ENCODE data around the gene TNNT2. TPM values are rescaled to one million over a fixed set of nuclear protein-coding genes. Genes with fewer than 3 reads are reported as not detected.

TNNT2 gene
- total and polyA plus RNA-seq, 2 donors (not counting 3 experiments of a cell fraction or from before 2014, with no cell fraction given): not detected

- Histone ChIP-seq H3K9me1 (replicated peaks; ENCODE audit: control insufficient read depth, extremely low read depth, insufficient read depth, low read length) (no peaks in the 10 kb centered on the region), H3K79me2 (ENCODE audit: control insufficient read depth, insufficient read depth, low read length) (no peaks in the 10 kb centered on the region), H4K20me1 (replicated peaks; ENCODE audit: control insufficient read depth, extremely low read depth, insufficient read depth, low read length) (no peaks in the 10 kb centered on the region), H3K27ac (ENCODE audit: insufficient read depth, low read depth, low read length) (no peak overlapping the region), H3K4me1 (ENCODE audit: control insufficient read depth, extremely low read depth, insufficient read depth, low read length) (no peaks in the 10 kb centered on the region), H2AFZ (ENCODE audit: low read depth, low read length) (no peak overlapping the region), H3K27me3 (ENCODE audit: control insufficient read depth in 2 of 2, insufficient read depth in 2 of 2, low read length in 2 of 2) (peaks cover 7 to 12% of the 10 kb centered on the region in 2 experiments), H3K4me3 (replicated peaks in 1 of 3; ENCODE audit: insufficient read depth in 1 of 3, low read depth in 1 of 3, low read length in 3 of 3) (no peak overlapping the region), H3K9ac (replicated peaks; ENCODE audit: extremely low read depth, insufficient read depth, low read length) (no peak overlapping the region), H3K9me3 (replicated peaks; ENCODE audit: control insufficient read depth, insufficient read depth, low read length) (no peaks in the 10 kb centered on the region), H3K4me2 (ENCODE audit: insufficient read depth, low read length) (no peak overlapping the region), H3K36me3 (ENCODE audit: control insufficient read depth in 2 of 2, extremely low read depth in 1 of 2, insufficient read depth in 2 of 2, low read length in 2 of 2) (no peaks in the 10 kb centered on the region)
- POLR2A ChIA-PET: no interaction called here
- CTCF ChIA-PET: interaction anchor here (1.0 kb wide), 1 partner anchor 31 kb away, joined by 3 read pairs; no protein-coding TSS in a partner anchor
- FAIRE-seq (no peak), DNase-seq (ENCODE audit: low read depth, low spot score) (no peak)
- no TSS peak for BruUV-seq (replicated peaks)
- TF ChIP-seq POLR2A (IDR thresholded peaks at IDR 0.05; ENCODE audit: low read depth, low read length) (no peak), FOS (IDR thresholded peaks at IDR 0.05; ENCODE audit: borderline replicate concordance, insufficient read depth, low read length) (no peak), MAX (IDR thresholded peaks at IDR 0.05; ENCODE audit: insufficient read depth, insufficient read length) (no peak), EZH2 (IDR thresholded peaks at IDR 0.05; ENCODE audit: borderline replicate concordance, low read depth, low read length, severe bottlenecking) (no peak), JUN (IDR thresholded peaks at IDR 0.05; ENCODE audit: borderline replicate concordance, insufficient read depth, insufficient read length, low read depth) (no peak), GATA2 (IDR thresholded peaks at IDR 0.05; ENCODE audit: insufficient read depth, insufficient read length, low read depth, low read length) (no peak)
- intact Hi-C loops (cut with micrococcal nuclease) (no loop called here), dilution Hi-C loops (cut with MboI; ENCODE audit: extremely low pct_ligation_motif_present, low sequenced_read_pairs) (no loop called here)
Measured at GRCh38 chr1:201378804-201379203, 1.3 kb upstream of the TNNT2 start.

All from endothelial cell of umbilical vein (primary cell).